HepG2 (cell line): ENCODE results near the gene CUL9. TPM values are rescaled to one million over a fixed set of nuclear protein-coding genes. Genes with fewer than 3 reads are reported as not detected.

Experiments
- FLYWCH1 ChIP-seq: sonication (generic); formaldehyde crosslinking; IDR thresholded peaks from 2 replicates; pipeline ENCODE4 v1.8.1; 2023; ENCODE audit warnings: mild to moderate bottlenecking, missing genetic modification reagents
- NR1H2 ChIP-seq: sonication (generic); formaldehyde crosslinking; IDR thresholded peaks from 2 replicates; pipeline ENCODE4 v1.8.1; 2022; ENCODE audit warnings: low read depth, missing genetic modification reagents, borderline replicate concordance
- ZFP62 ChIP-seq: sonication (generic); formaldehyde crosslinking; IDR thresholded peaks from 2 replicates; pipeline ENCODE4 v1.4.0; 2020; ENCODE audit warnings: missing genetic modification reagents
- ZFP90 ChIP-seq: sonication (generic); formaldehyde crosslinking; IDR thresholded peaks from 2 replicates; pipeline ENCODE4 v1.8.0; 2022; ENCODE audit warnings: missing genetic modification reagents, mild to moderate bottlenecking, inconsistent platforms, borderline replicate concordance
- ZNF383 ChIP-seq: sonication (generic); formaldehyde crosslinking; IDR thresholded peaks from 2 replicates; pipeline ENCODE4 v1.4.0; 2020; ENCODE audit warnings: missing genetic modification reagents, mild to moderate bottlenecking, borderline replicate concordance
- ZNF552 ChIP-seq: sonication (generic); formaldehyde crosslinking; IDR thresholded peaks from 2 replicates; pipeline ENCODE4 v1.9.0; 2022; ENCODE audit warnings: missing genetic modification reagents, mild to moderate bottlenecking, borderline replicate concordance
- ZNF878 ChIP-seq: sonication (generic); formaldehyde crosslinking; IDR thresholded peaks from 2 replicates; pipeline ENCODE4 v1.8.1; 2023; ENCODE audit warnings: mild to moderate bottlenecking, missing genetic modification reagents, moderate library complexity
- ZSCAN20 ChIP-seq: sonication (generic); formaldehyde crosslinking; IDR thresholded peaks from 2 replicates; pipeline ENCODE4 v1.4.0; 2020; ENCODE audit warnings: missing genetic modification reagents, mild to moderate bottlenecking, borderline replicate concordance
- ZSCAN29 ChIP-seq: sonication (generic); formaldehyde crosslinking; conservative IDR thresholded peaks from 2 replicates; pipeline ENCODE4 v1.4.0; 2020; ENCODE audit warnings: mild to moderate bottlenecking, missing genetic modification reagents
- polyA plus RNA-seq, 8 experiments: library from polyadenylated mRNA; depleted of rRNA in 3 of 8; stranded (reverse) in 7 of 8; unstranded in 1 of 8; fragments of >200 nt; fragmentation: Illumina TruSeq in 4 of 8; extraction: Trizol in 4 of 8; gene quantifications; 2 replicates each; pipeline versions ENCODE4 v1.2.1 to v1.2.3, GENCODE V29; 2011 to 2016; ENCODE audit warnings: low read depth in 4 of 8, missing spikeins in 1 of 8, mixed read lengths in 1 of 8; ENCODE audit not compliant: insufficient read depth in 1 of 8
- total RNA-seq, 5 experiments: library from RNA; depleted of rRNA; stranded (reverse); fragments of >200 nt; fragmentation: Illumina TruSeq; extraction: Trizol; gene quantifications; 2 replicates each; pipeline ENCODE4 v1.2.3, GENCODE V29; 2016; ENCODE audit warnings: low read depth in 1 of 5
- TF ChIP-seq, protein P1 (sequence below): sonication (generic); formaldehyde crosslinking; IDR thresholded peaks from 2 replicates; pipeline ENCODE4 v1.4.0; 2020; ENCODE audit warnings: missing genetic modification reagents
- TF ChIP-seq, protein P2 (sequence below): sonication (generic); formaldehyde crosslinking; IDR thresholded peaks from one replicate; pipeline ENCODE4 v1.5.1; 2020; ENCODE audit warnings: mild to moderate bottlenecking, missing genetic modification reagents; ENCODE audit errors: not compliant biosample characterization
- TF ChIP-seq, protein P3 (sequence below): sonication (generic); formaldehyde crosslinking; IDR thresholded peaks from 2 replicates; pipeline ENCODE4 v1.5.0; 2020; ENCODE audit warnings: missing genetic modification reagents, mild to moderate bottlenecking, borderline replicate concordance

Gene CUL9
- total and polyA plus RNA-seq, 2 of the 13 experiments (the other 11 are each of a cell fraction or from before 2014, with no cell fraction given): 11.4 to 13.7 TPM

DNA sequence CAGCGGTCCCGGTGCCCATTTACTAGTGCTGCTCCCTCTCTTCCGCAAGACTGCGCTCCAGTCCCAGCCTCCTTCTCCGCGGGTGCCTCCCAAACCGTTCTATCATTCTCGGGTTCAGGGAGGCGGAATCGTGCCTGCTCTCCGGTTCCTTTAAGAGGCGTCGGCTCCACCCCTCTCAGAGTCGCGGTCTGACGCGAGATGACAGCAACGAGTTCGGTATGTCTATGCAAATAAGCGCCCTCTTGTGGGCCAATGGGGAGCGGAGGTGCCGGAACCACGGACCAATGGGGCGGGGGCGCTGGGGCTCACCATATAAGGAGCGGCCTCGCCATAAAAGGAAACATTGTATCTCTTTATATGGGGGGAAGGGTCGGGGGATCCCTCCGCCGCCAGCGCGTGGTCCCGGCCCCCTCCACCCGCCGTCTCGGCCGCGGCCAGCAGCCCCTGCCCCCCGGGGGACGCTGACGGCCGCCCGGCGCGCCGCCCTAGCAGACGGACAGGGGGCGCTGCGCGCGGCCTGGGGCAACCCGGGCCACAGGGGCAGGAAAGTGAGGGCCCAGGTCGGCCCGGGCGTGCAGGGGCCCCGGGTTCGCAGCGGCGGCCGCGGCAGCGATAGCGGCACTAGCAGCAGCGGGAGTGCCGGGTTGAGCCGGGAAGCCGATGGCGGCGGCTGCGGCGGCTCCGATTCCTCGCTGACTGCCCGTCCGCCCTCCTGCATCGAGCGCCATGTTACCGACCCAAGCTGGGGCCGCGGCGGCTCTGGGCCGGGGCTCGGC, 10.9 kb upstream of the CUL9 start, which contains the start of gene SRF (continued):
- TF ChIP-seq, protein P1, sequence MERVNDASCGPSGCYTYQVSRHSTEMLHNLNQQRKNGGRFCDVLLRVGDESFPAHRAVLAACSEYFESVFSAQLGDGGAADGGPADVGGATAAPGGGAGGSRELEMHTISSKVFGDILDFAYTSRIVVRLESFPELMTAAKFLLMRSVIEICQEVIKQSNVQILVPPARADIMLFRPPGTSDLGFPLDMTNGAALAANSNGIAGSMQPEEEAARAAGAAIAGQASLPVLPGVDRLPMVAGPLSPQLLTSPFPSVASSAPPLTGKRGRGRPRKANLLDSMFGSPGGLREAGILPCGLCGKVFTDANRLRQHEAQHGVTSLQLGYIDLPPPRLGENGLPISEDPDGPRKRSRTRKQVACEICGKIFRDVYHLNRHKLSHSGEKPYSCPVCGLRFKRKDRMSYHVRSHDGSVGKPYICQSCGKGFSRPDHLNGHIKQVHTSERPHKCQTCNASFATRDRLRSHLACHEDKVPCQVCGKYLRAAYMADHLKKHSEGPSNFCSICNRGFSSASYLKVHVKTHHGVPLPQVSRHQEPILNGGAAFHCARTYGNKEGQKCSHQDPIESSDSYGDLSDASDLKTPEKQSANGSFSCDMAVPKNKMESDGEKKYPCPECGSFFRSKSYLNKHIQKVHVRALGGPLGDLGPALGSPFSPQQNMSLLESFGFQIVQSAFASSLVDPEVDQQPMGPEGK: peak; percentile 95
- TF ChIP-seq, protein P2, sequence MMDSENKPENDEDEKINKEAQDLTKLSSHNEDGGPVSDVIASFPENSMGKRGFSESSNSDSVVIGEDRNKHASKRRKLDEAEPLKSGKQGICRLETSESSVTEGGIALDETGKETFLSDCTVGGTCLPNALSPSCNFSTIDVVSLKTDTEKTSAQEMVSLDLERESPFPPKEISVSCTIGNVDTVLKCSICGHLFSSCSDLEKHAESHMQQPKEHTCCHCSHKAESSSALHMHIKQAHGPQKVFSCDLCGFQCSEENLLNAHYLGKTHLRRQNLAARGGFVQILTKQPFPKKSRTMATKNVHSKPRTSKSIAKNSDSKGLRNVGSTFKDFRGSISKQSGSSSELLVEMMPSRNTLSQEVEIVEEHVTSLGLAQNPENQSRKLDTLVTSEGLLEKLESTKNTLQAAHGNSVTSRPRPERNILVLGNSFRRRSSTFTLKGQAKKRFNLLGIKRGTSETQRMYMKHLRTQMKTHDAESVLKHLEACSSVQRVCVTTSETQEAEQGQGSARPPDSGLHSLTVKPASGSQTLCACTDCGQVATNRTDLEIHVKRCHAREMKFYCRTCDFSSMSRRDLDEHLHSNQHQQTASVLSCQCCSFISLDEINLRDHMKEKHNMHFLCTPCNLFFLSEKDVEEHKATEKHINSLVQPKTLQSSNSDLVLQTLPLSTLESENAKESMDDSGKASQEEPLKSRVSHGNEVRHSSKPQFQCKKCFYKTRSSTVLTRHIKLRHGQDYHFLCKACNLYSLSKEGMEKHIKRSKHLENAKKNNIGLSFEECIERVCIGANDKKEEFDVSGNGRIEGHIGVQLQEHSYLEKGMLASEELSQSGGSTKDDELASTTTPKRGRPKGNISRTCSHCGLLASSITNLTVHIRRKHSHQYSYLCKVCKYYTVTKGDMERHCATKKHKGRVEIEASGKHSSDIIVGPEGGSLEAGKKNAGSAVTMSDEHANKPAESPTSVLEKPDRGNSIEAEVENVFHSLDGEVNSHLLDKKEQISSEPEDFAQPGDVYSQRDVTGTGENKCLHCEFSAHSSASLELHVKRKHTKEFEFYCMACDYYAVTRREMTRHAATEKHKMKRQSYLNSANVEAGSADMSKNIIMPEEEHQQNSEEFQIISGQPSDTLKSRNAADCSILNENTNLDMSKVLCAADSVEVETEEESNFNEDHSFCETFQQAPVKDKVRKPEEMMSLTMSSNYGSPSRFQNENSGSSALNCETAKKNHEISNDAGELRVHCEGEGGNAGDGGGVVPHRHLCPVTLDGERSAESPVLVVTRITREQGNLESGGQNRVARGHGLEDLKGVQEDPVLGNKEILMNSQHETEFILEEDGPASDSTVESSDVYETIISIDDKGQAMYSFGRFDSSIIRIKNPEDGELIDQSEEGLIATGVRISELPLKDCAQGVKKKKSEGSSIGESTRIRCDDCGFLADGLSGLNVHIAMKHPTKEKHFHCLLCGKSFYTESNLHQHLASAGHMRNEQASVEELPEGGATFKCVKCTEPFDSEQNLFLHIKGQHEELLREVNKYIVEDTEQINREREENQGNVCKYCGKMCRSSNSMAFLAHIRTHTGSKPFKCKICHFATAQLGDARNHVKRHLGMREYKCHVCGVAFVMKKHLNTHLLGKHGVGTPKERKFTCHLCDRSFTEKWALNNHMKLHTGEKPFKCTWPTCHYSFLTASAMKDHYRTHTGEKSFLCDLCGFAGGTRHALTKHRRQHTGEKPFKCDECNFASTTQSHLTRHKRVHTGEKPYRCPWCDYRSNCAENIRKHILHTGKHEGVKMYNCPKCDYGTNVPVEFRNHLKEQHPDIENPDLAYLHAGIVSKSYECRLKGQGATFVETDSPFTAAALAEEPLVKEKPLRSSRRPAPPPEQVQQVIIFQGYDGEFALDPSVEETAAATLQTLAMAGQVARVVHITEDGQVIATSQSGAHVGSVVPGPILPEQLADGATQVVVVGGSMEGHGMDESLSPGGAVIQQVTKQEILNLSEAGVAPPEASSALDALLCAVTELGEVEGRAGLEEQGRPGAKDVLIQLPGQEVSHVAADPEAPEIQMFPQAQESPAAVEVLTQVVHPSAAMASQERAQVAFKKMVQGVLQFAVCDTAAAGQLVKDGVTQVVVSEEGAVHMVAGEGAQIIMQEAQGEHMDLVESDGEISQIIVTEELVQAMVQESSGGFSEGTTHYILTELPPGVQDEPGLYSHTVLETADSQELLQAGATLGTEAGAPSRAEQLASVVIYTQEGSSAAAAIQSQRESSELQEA (CRISPR knock-in tag): no peak
- TF ChIP-seq ZFP90 (no peak; the same call in 1 of the 2 replicates), ZNF552 (CRISPR knock-in tag) (no peak; the same call in 1 of the 2 replicates), ZFP62 (CRISPR knock-in tag) (0 out of 2 replicates have a peak, but pooled peaks have one; percentile 54), ZSCAN29 (CRISPR knock-in tag) (no peak; the same call in 1 of the 2 replicates), ZNF878 (no peak), ZNF383 (CRISPR knock-in tag) (peak; percentile 37; the same call in 1 of the 2 replicates), ZSCAN20 (CRISPR knock-in tag) (peak; percentile 62), FLYWCH1 (CRISPR knock-in tag) (peak; percentile 92; the same call in 1 of the 2 replicates), NR1H2 (CRISPR knock-in tag) (peak; percentile 70; the same call in 1 of the 2 replicates)
- TF ChIP-seq, protein P3, sequence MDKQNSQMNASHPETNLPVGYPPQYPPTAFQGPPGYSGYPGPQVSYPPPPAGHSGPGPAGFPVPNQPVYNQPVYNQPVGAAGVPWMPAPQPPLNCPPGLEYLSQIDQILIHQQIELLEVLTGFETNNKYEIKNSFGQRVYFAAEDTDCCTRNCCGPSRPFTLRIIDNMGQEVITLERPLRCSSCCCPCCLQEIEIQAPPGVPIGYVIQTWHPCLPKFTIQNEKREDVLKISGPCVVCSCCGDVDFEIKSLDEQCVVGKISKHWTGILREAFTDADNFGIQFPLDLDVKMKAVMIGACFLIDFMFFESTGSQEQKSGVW (CRISPR knock-in tag): no peak
